Loucy (cell line): ENCODE measurements around the gene TBC1D22A.

ENCODE experiments used
- H2AFZ ChIP-seq: fragments of 200-600 bp; sonication (generic); 2 replicates; pipeline ENCODE4 v1.6.0; 2016; ENCODE audit warnings: antibody characterized with exemption, mild to moderate bottlenecking, low read length, moderate library complexity
- H3F3A ChIP-seq: fragments of 200-600 bp; 2 replicates; pipeline ENCODE4 v1.6.0; 2016; ENCODE audit warnings: antibody characterized with exemption, low read depth, mild to moderate bottlenecking
- H3K27me3 ChIP-seq: fragments of 200-600 bp; sonication (generic); 2 replicates; pipeline ENCODE4 v1.6.1; 2014; ENCODE audit warnings: low read length, mild to moderate bottlenecking; ENCODE audit not compliant: insufficient read depth, poor library complexity, severe bottlenecking
- H3K36me3 ChIP-seq: fragments of 200-600 bp; sonication (generic); 2 replicates; pipeline ENCODE4 v1.6.1; 2016; ENCODE audit warnings: low read length; ENCODE audit not compliant: insufficient read depth
- H3K4me1 ChIP-seq: fragments of 200-600 bp; sonication (generic); 2 replicates; pipeline ENCODE4 v1.5.1; 2014; ENCODE audit warnings: low read length, mild to moderate bottlenecking; ENCODE audit not compliant: insufficient read depth, poor library complexity, severe bottlenecking
- H3K4me2 ChIP-seq: fragments of 200-600 bp; sonication (generic); 2 replicates; pipeline ENCODE4 v1.6.0; 2014; ENCODE audit warnings: antibody characterized with exemption, low read length, low read depth, mild to moderate bottlenecking; ENCODE audit not compliant: poor library complexity, severe bottlenecking
- H3K4me3 ChIP-seq: fragments of 200-600 bp; sonication (generic); 2 replicates; pipeline ENCODE4 v1.5.1; 2014; ENCODE audit warnings: low read length, mild to moderate bottlenecking, mixed read lengths; ENCODE audit not compliant: poor library complexity, severe bottlenecking
- H3K79me2 ChIP-seq: fragments of 200-600 bp; sonication (generic); 2 replicates; pipeline ENCODE4 v1.6.1; 2014; ENCODE audit warnings: low read length; ENCODE audit not compliant: insufficient read depth
- H3K9ac ChIP-seq: fragments of 200-600 bp; sonication (generic); 2 replicates; pipeline ENCODE4 v1.6.0; 2014; ENCODE audit warnings: mild to moderate bottlenecking, low read depth, low read length, moderate library complexity; ENCODE audit not compliant: poor library complexity, severe bottlenecking
- H3K9me2 ChIP-seq: fragments of 200-600 bp; sonication (generic); replicated peaks from 2 replicates; pipeline ENCODE4 v1.6.1; 2016; ENCODE audit warnings: low read depth, low read length, mixed read lengths
- H3K9me3 ChIP-seq: fragments of 200-600 bp; sonication (generic); 2 replicates; pipeline ENCODE4 v1.6.1; 2014; ENCODE audit warnings: mild to moderate bottlenecking, antibody characterized with exemption, low read length, low read depth; ENCODE audit not compliant: insufficient read depth
- H4K20me1 ChIP-seq: fragments of 200-600 bp; sonication (generic); 2 replicates; pipeline ENCODE4 v1.6.0; 2014; ENCODE audit warnings: antibody characterized with exemption, low read length, mild to moderate bottlenecking; ENCODE audit not compliant: insufficient read depth, poor library complexity, severe bottlenecking
- CTCF ChIP-seq: fragments of 200-600 bp; sonication (generic); conservative IDR thresholded peaks from 2 replicates; pipeline ENCODE4 v1.5.1; 2014; ENCODE audit warnings: mild to moderate bottlenecking, antibody characterized with exemption, low read length
- EZH2phosphoT487 ChIP-seq: fragments of 200-600 bp; IDR thresholded peaks from 2 replicates; pipeline ENCODE4 v1.6.1; 2018; ENCODE audit warnings: antibody characterized with exemption, mild to moderate bottlenecking, moderate library complexity, borderline replicate concordance

TBC1D22A gene

GRCh38 chr22:46883092-46883910 lies 120.9 kb downstream of the TBC1D22A start:
- H3K9me2 ChIP-seq = no peaks in the 10 kb centered on the region
- no peaks in the 10 kb centered on the region for H3K4me1 ChIP-seq
- H3K36me3 ChIP-seq = peaks cover 11% of the 10 kb centered on the region; the same call in 1 of the 2 replicates
- peaks cover 5% of the 10 kb centered on the region for H4K20me1 ChIP-seq
- H2AFZ ChIP-seq = no peak overlapping the region
- no peaks in the 10 kb centered on the region for H3K9me3 ChIP-seq
- no peak overlapping the region for H3K4me3 ChIP-seq
- H3K9ac ChIP-seq = no peak overlapping the region
- H3K4me2 ChIP-seq = no peak overlapping the region
- no peaks in the 10 kb centered on the region for H3K79me2 ChIP-seq
- H3F3A ChIP-seq = no peaks in the 10 kb centered on the region
- no peaks in the 10 kb centered on the region for H3K27me3 ChIP-seq
- no peak for TF ChIP-seq CTCF
- TF ChIP-seq EZH2phosphoT487 = no peak

GRCh38 chr22:46884365-46884764 lies 121.9 kb downstream of the TBC1D22A start:
- no peaks in the 10 kb centered on the region for H3K79me2 ChIP-seq
- H3K27me3 ChIP-seq = no peaks in the 10 kb centered on the region
- no peak overlapping the region for H3K4me3 ChIP-seq
- no peaks in the 10 kb centered on the region for H3K9me2 ChIP-seq
- H3K9ac ChIP-seq = no peak overlapping the region
- no peak overlapping the region for H2AFZ ChIP-seq
- no peaks in the 10 kb centered on the region for H4K20me1 ChIP-seq
- H3F3A ChIP-seq = no peaks in the 10 kb centered on the region
- H3K36me3 ChIP-seq = peaks cover 6% of the 10 kb centered on the region; the same call in 1 of the 2 replicates
- H3K9me3 ChIP-seq = no peaks in the 10 kb centered on the region
- TF ChIP-seq EZH2phosphoT487 (no peak), CTCF (no peak)
- H3K4me2 ChIP-seq = no peak overlapping the region
- no peaks in the 10 kb centered on the region for H3K4me1 ChIP-seq

DNA sequence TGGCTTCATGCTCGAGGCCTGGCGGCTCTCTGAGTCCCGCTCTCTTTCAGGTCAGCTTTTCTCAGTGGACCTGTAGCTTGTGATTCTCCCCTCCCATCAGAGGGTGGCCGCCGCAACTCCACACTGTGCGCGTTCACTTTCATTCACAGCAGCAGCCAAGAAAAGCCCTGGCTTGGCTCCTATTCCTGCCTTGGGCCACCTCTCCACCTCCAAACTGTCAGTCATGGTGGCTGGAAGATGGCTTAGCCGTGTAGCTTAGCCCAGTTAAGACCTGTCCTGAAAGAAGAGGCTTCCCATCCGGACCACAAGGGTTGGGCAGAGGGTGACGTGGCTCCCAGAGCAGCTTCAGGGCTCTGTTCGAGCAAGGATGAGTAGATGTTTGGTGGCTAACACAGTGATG lies 125.5 kb downstream of the TBC1D22A start:
- no peak overlapping the region for H3K4me2 ChIP-seq
- H3K36me3 ChIP-seq = peaks cover 20% of the 10 kb centered on the region; the same call in 1 of the 2 replicates
- no peak overlapping the region for H3K4me3 ChIP-seq
- H3K9ac ChIP-seq = no peak overlapping the region
- no peaks in the 10 kb centered on the region for H3K79me2 ChIP-seq
- no peaks in the 10 kb centered on the region for H3K4me1 ChIP-seq
- TF ChIP-seq CTCF (no peak), EZH2phosphoT487 (no peak)
- H3K27me3 ChIP-seq = no peaks in the 10 kb centered on the region
- H3F3A ChIP-seq = no peaks in the 10 kb centered on the region
- no peaks in the 10 kb centered on the region for H3K9me2 ChIP-seq
- H4K20me1 ChIP-seq = no peaks in the 10 kb centered on the region
- no peak overlapping the region for H2AFZ ChIP-seq
- H3K9me3 ChIP-seq = no peaks in the 10 kb centered on the region
